ENCODE results near the gene RELB. TPM values are rescaled to one million over a fixed set of nuclear protein-coding genes. Genes with fewer than 3 reads are reported as not detected.

Gene RELB
- total and polyA plus RNA-seq, 10 of the 15 experiments (the other 5 are each of a cell fraction or from before 2014, with no cell fraction given), result 0.66 to 43.8 (median 12.8) TPM

DNA sequence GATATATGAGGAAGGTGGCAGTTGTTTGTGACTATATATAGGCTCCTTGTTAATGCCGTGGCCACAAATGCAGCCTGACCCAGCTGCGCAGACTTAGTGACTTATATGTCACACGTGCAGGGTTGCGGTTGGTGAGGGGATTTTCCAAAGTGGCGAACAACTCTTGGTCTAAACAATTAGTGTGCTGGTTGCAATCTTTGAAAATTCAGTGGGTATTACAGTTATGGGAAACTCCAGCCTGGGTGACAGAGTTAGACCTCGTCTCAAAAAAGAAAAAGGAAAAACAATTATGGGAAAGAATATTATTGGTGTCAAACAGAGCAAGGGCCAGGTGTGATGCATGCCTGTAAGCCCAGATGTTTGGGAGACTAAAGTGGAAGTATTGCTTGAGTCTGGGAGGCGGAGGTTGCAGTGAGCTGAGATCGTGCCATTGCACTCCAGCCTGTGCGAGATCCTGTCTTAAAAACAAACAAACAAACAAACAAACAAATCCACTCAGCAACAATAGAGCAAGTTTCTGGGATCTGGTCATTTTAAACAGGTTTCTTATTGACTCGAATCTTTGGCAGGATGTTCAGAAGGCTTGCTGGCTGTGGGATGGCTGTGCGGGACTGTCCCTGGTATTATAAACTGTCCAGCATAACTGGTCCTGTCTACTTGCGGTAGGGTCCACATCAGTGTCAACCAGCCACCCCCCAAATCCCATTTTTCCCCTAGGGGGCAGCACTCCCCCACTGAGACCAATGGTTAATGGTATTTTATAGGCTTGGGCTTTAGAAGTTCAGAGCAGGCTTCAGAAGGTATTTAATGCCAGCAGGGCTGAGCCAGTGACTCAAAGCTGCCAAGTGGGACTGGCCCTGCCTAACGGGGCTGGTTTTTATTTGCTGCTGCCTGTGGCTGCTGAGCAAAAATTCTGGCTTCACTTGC lies 15.4 kb downstream of the RELB start (continued):
- TF ChIP-seq, protein P1, sequence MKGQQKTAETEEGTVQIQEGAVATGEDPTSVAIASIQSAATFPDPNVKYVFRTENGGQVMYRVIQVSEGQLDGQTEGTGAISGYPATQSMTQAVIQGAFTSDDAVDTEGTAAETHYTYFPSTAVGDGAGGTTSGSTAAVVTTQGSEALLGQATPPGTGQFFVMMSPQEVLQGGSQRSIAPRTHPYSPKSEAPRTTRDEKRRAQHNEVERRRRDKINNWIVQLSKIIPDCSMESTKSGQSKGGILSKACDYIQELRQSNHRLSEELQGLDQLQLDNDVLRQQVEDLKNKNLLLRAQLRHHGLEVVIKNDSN (IDR thresholded peaks at IDR 0.05; ENCODE audit: borderline replicate concordance, extremely low read length, insufficient read depth, low read depth, low read length), result peak; percentile 61
- no peak for TF ChIP-seq ZNF24 (IDR thresholded peaks at IDR 0.05)
- peak; percentile 87 for TF ChIP-seq RAD21 (IDR thresholded peaks at IDR 0.05; ENCODE audit: insufficient read depth, low read depth, low read length)
- TF ChIP-seq BACH1 (IDR thresholded peaks at IDR 0.05; ENCODE audit: borderline replicate concordance), result peak; percentile 29
- TF ChIP-seq BHLHE40 (IDR thresholded peaks at IDR 0.05; ENCODE audit: borderline replicate concordance in 1 of 2, low read depth in 2 of 2, low read length in 1 of 2), result peak; percentile 100
- no peak; the same call in 1 of the 2 replicates for TF ChIP-seq POLR2A (IDR thresholded peaks at IDR 0.05; ENCODE audit: low read depth, low read length)
- peak; percentile 99 for TF ChIP-seq RUNX3 (IDR thresholded peaks at IDR 0.05; ENCODE audit: low read length)
- TF ChIP-seq CREM (IDR thresholded peaks at IDR 0.05; ENCODE audit: low read depth), result peak; percentile 73; the same call in 1 of the 2 replicates
- 0 out of 2 replicates have a peak, but pooled peaks have one; percentile 23 for TF ChIP-seq SIN3A (IDR thresholded peaks at IDR 0.05; ENCODE audit: low read depth, low read length)
- TF ChIP-seq NR2C2 (IDR thresholded peaks at IDR 0.05; ENCODE audit: borderline replicate concordance, control insufficient read depth, insufficient read length, low read depth), result no peak
- no peak for TF ChIP-seq PAX8 (IDR thresholded peaks at IDR 0.05)
- no peak for TF ChIP-seq HDAC6 (IDR thresholded peaks at IDR 0.05; ENCODE audit: unreplicated experiment)
- TF ChIP-seq ZBED1 (IDR thresholded peaks at IDR 0.05; ENCODE audit: borderline replicate concordance), result 0 out of 2 replicates have a peak, but pooled peaks have one; percentile 44
- no peak for TF ChIP-seq FOXK2 (IDR thresholded peaks at IDR 0.05)
- no peak for TF ChIP-seq FOS (IDR thresholded peaks at IDR 0.05; ENCODE audit: borderline replicate concordance, extremely low read depth, insufficient read length)
- TF ChIP-seq RCOR1 (conservative IDR thresholded peaks at IDR 0.05; ENCODE audit: low read depth, low read length), result no peak
- TF ChIP-seq, protein P2, sequence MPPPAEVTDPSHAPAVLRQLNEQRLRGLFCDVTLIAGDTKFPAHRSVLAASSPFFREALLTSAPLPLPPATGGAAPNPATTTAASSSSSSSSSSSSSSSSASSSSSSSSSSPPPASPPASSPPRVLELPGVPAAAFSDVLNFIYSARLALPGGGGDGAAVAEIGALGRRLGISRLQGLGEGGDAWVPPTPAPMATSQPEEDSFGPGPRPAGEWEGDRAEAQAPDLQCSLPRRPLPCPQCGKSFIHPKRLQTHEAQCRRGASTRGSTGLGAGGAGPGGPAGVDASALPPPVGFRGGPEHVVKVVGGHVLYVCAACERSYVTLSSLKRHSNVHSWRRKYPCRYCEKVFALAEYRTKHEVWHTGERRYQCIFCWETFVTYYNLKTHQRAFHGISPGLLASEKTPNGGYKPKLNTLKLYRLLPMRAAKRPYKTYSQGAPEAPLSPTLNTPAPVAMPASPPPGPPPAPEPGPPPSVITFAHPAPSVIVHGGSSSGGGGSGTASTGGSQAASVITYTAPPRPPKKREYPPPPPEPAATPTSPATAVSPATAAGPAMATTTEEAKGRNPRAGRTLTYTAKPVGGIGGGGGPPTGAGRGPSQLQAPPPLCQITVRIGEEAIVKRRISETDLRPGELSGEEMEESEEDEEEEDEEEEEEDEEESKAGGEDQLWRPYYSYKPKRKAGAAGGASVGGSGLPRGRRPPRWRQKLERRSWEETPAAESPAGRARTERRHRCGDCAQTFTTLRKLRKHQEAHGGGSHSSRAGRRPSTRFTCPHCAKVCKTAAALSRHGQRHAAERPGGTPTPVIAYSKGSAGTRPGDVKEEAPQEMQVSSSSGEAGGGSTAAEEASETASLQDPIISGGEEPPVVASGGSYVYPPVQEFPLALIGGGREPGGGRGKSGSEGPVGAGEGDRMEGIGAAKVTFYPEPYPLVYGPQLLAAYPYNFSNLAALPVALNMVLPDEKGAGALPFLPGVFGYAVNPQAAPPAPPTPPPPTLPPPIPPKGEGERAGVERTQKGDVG (CRISPR knock-in tag; IDR thresholded peaks at IDR 0.05), result no peak
- no peak for TF ChIP-seq SMAD1 (IDR thresholded peaks at IDR 0.05; ENCODE audit: low read depth, partially characterized antibody)
- TF ChIP-seq MEF2B (IDR thresholded peaks at IDR 0.05; ENCODE audit: partially characterized antibody, poor library complexity, severe bottlenecking), result peak; percentile 95
- TF ChIP-seq, protein P3, sequence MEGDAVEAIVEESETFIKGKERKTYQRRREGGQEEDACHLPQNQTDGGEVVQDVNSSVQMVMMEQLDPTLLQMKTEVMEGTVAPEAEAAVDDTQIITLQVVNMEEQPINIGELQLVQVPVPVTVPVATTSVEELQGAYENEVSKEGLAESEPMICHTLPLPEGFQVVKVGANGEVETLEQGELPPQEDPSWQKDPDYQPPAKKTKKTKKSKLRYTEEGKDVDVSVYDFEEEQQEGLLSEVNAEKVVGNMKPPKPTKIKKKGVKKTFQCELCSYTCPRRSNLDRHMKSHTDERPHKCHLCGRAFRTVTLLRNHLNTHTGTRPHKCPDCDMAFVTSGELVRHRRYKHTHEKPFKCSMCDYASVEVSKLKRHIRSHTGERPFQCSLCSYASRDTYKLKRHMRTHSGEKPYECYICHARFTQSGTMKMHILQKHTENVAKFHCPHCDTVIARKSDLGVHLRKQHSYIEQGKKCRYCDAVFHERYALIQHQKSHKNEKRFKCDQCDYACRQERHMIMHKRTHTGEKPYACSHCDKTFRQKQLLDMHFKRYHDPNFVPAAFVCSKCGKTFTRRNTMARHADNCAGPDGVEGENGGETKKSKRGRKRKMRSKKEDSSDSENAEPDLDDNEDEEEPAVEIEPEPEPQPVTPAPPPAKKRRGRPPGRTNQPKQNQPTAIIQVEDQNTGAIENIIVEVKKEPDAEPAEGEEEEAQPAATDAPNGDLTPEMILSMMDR (IDR thresholded peaks at IDR 0.05 in 2 of 3, conservative IDR thresholded peaks at IDR 0.05 in 1 of 3; ENCODE audit: control insufficient read depth in 2 of 3, extremely low read depth in 1 of 3, insufficient read depth in 1 of 3, low read depth in 3 of 3, low read length in 3 of 3), result peak; percentile 74 to 81 (median 79)
- peak; percentile 94 for TF ChIP-seq TCF12 (IDR thresholded peaks at IDR 0.05; ENCODE audit: low read depth, low read length)
